Right atrium auricular region (tissue), 2 donors: ENCODE measurements around the gene GATA5. TPM values are rescaled to one million over a fixed set of nuclear protein-coding genes. Genes with fewer than 3 reads are reported as not detected.
A peak's percentile ranks its signal among the peaks of the same experiment; 100 is the strongest.

Experiments
- DNase-seq: peaks from one replicate; pipeline ENCODE4 v3.0.0-alpha.2; 2019; ENCODE audit warnings: low spot score
- H3K27ac ChIP-seq, 2 donors: fragments of 200-600 bp; sonication (generic); 1 replicate in 1 of 2; 2 replicates in 1 of 2; pipeline ENCODE4 v1.5.1; 2016 to 2019
- H3K27me3 ChIP-seq, 2 donors: fragments of 200-600 bp; sonication (generic); one replicate each; pipeline versions ENCODE4 v1.5.1 to v1.6.0; 2017 to 2019
- H3K36me3 ChIP-seq: fragments of 200-600 bp; sonication (generic); one replicate; pipeline ENCODE4 v1.5.1; 2016
- H3K4me1 ChIP-seq, 2 donors: fragments of 200-600 bp; sonication (generic); one replicate each; pipeline versions ENCODE4 v1.5.1 to v1.6.0; 2017 to 2019
- H3K4me3 ChIP-seq, 2 donors: fragments of 200-600 bp; sonication (generic); 1 replicate in 1 of 2; 2 replicates in 1 of 2; pipeline ENCODE4 v1.5.1; 2017 to 2019; ENCODE audit warnings: mild to moderate bottlenecking in 1 of 2, moderate library complexity in 1 of 2
- H3K9me3 ChIP-seq, 2 donors: fragments of 200-600 bp; sonication (generic); one replicate each; pipeline ENCODE4 v1.5.1; 2019
- CTCF ChIP-seq, 2 donors: fragments of 200-600 bp; sonication (generic); IDR thresholded peaks; one replicate each; pipeline ENCODE4 v1.5.1; 2019; ENCODE audit warnings: antibody characterized with exemption in 2 of 2
- total RNA-seq, 2 donors: library from RNA; depleted of rRNA; stranded (reverse); fragments of >200 nt; gene quantifications; one replicate each; pipeline ENCODE4 v1.1.0, GENCODE V29; 2016

Gene GATA5
- total RNA-seq, 2 donors from 2014 or later, result 6.9 to 9.6 TPM

- no peak for DNase-seq
- Histone ChIP-seq H3K36me3 (no peaks in the 10 kb centered on the region), H3K27ac (no peak overlapping the region), H3K9me3 (no peaks in the 10 kb centered on the region), H3K4me3 (no peak overlapping the region), H3K27me3 (peaks cover 0 to 9% of the 10 kb centered on the region in 2 donors), H3K4me1 (peaks cover 0 to 50% of the 10 kb centered on the region in 2 donors)
- peak in 1 of 2 donors; percentile 33 for TF ChIP-seq CTCF (IDR thresholded peaks at IDR 0.05)
Observed at GRCh38 chr20:62477669-62478455, 2.1 kb upstream of the GATA5 start.

GRCh38 chr20:62476056-62476838 is 452 bp upstream of the GATA5 start:
- Histone ChIP-seq H3K4me1 (peaks cover 0 to 38% of the 10 kb centered on the region in 2 donors), H3K9me3 (no peaks in the 10 kb centered on the region), H3K36me3 (no peaks in the 10 kb centered on the region), H3K27ac (peak overlapping the region; percentile 72 to 78), H3K27me3 (peaks cover 0 to 9% of the 10 kb centered on the region in 2 donors), H3K4me3 (peak overlapping the region; percentile 50 to 58)
- no peak for DNase-seq
- TF ChIP-seq CTCF (IDR thresholded peaks at IDR 0.05), result no peak

- no peak for DNase-seq
Observed at GRCh38 chr20:62475027-62475771, 596 bp downstream of the GATA5 start.

GRCh38 chr20:62474604-62475026 is 1.2 kb downstream of the GATA5 start:
- H3K9me3 ChIP-seq, result no peaks in the 10 kb centered on the region
- H3K4me3 ChIP-seq, result peak overlapping the region; percentile 50 to 58
- H3K4me1 ChIP-seq, result peaks cover 0 to 38% of the 10 kb centered on the region in 2 donors
- H3K36me3 ChIP-seq, result no peaks in the 10 kb centered on the region
- peak overlapping the region; percentile 78 to 79 for H3K27ac ChIP-seq
- no peak for DNase-seq
- TF ChIP-seq CTCF (IDR thresholded peaks at IDR 0.05), result no peak
- H3K27me3 ChIP-seq, result peaks cover 0 to 9% of the 10 kb centered on the region in 2 donors

More at GRCh38 chr20:62475027-62475771, 596 bp downstream of the GATA5 start:
- H3K27me3 ChIP-seq, result peaks cover 0 to 9% of the 10 kb centered on the region in 2 donors
- peak overlapping the region; percentile 78 to 79 for H3K27ac ChIP-seq
- no peak for TF ChIP-seq CTCF (IDR thresholded peaks at IDR 0.05)
- peaks cover 0 to 38% of the 10 kb centered on the region in 2 donors for H3K4me1 ChIP-seq
- H3K4me3 ChIP-seq, result peak overlapping the region; percentile 50 to 58
- no peaks in the 10 kb centered on the region for H3K36me3 ChIP-seq
- H3K9me3 ChIP-seq, result no peaks in the 10 kb centered on the region

- Histone ChIP-seq H3K36me3 (no peaks in the 10 kb centered on the region), H3K4me1 (peaks cover 0 to 38% of the 10 kb centered on the region in 2 donors), H3K27ac (peak overlapping the region; percentile 61 to 79), H3K4me3 (peak overlapping the region; percentile 50 to 58), H3K27me3 (peaks cover 0 to 9% of the 10 kb centered on the region in 2 donors), H3K9me3 (no peaks in the 10 kb centered on the region)
- no peak for TF ChIP-seq CTCF (IDR thresholded peaks at IDR 0.05)
- DNase-seq, result no peak
Observed at GRCh38 chr20:62473717-62474603, 1.8 kb downstream of the GATA5 start.
